GM23248 (cell line): Measurements from ENCODE around the gene TIMM44.

Experiments used
- EZH2 ChIP-seq: fragments of 200-600 bp; sonication (generic); IDR thresholded peaks from 2 replicates; pipeline ENCODE4 v1.6.1; 2018; ENCODE audit warnings: antibody characterized with exemption, mild to moderate bottlenecking; ENCODE audit not compliant: insufficient read depth, poor library complexity, severe bottlenecking
- EZH2phosphoT487 ChIP-seq: fragments of 200-600 bp; sonication (generic); IDR thresholded peaks from 2 replicates; pipeline ENCODE4 v1.6.1; 2018; ENCODE audit warnings: antibody characterized with exemption, moderate library complexity, mild to moderate bottlenecking, low read depth; ENCODE audit not compliant: insufficient read depth

DNA sequence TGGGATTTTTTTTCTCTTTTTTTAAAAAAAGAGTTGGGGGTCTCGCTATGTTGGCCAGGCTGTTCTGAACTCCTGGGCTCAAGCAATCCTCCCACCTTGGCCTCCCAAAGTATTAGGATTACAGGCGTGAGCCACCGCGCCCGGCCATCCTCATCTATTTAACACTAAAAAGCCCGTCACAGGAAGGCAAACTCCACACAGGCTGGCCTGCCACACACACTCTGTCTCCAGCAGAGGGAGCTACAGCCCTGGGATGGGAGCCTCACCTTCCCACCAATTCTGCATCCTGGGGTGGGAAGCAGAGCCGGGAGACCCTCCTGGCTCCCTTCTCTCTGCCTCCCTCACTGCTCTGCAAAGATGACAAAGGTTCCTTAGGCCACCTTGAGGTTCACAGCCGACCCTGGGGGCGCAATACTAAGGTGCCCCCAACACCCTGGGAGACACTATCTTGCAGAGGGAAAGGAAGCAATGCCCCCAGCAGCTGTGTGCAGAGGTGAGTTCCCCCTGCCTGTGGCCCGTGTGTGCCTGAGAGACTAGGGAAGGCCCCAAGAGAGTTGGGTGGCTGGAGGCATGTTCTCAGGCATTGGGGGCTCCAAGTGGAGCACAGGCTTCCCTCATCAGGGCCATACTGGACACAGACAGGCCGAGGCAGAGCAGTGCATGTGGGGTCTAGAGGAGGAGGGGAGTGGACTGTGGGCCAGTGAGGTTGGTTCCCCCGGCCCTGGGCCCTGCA is 27.4 kb upstream of the TIMM44 start:
- TF ChIP-seq EZH2phosphoT487 (no peak), EZH2 (no peak)
